Upper lobe of left lung (tissue), 6 donors: Measurements from ENCODE around the gene AKIRIN1. TPM values are rescaled to one million over a fixed set of nuclear protein-coding genes. Genes with fewer than 3 reads are reported as not detected.
"Not testable (repeated sequence)": the region's sequence is repeated elsewhere in the genome, so short reads cannot be mapped to it uniquely, and the experiment has no call there.

Source experiments
- ATAC-seq, 2 donors: fragments of 200-7000 bp; cut with Tn5 transposase; one replicate each; pipeline ENCODE4 v1.9.1; 2022; ENCODE audit warnings: mild to moderate bottlenecking in 2 of 2, moderate library complexity in 2 of 2; ENCODE audit not compliant: low FRiP score in 2 of 2
- DNase-seq, 2 donors: peaks; one replicate each; pipeline ENCODE4 v3.0.0-alpha.2; 2019 to 2020
- H3K27ac ChIP-seq, 4 donors: fragments of 200-600 bp; sonication (generic); one replicate each; pipeline ENCODE4 v1.5.1; 2016 to 2019
- H3K27me3 ChIP-seq, 4 donors: fragments of 200-600 bp; sonication (generic); one replicate each; pipeline ENCODE4 v1.5.1; 2017 to 2019
- H3K36me3 ChIP-seq, 4 donors: fragments of 200-600 bp; sonication (generic); one replicate each; pipeline ENCODE4 v1.5.1; 2016 to 2019
- H3K4me1 ChIP-seq, 4 donors: fragments of 200-600 bp; sonication (generic); one replicate each; pipeline ENCODE4 v1.5.1; 2018 to 2019
- H3K4me3 ChIP-seq, 4 donors: fragments of 200-600 bp; sonication (generic); one replicate each; pipeline ENCODE4 v1.5.1; 2017 to 2019; ENCODE audit warnings: mild to moderate bottlenecking in 2 of 4, moderate library complexity in 1 of 4
- H3K9me3 ChIP-seq, 4 donors: fragments of 200-600 bp; sonication (generic); one replicate each; pipeline ENCODE4 v1.5.1; 2018 to 2019
- CTCF ChIP-seq, 6 experiments: fragments of 450-650 bp in 4 of 6; fragments of 200-600 bp in 2 of 6; sonication (generic) in 2 of 6; IDR thresholded peaks; one replicate each; pipeline ENCODE4 v1.5.1; 2016 to 2019; ENCODE audit warnings: antibody characterized with exemption in 6 of 6
- EP300 ChIP-seq, 4 donors: sonication (generic); formaldehyde crosslinking; IDR thresholded peaks; one replicate each; pipeline ENCODE4 v1.5.1; 2017; ENCODE audit warnings: antibody characterized with exemption in 4 of 4, control low read depth in 2 of 4
- POLR2A ChIP-seq, 4 donors: fragments of 450-650 bp; IDR thresholded peaks; one replicate each; pipeline ENCODE4 v1.5.1; 2016 to 2017; ENCODE audit warnings: antibody characterized with exemption in 4 of 4, mild to moderate bottlenecking in 2 of 4
- POLR2AphosphoS5 ChIP-seq, 2 donors: sonication (generic); formaldehyde crosslinking; IDR thresholded peaks; one replicate each; pipeline ENCODE4 v1.5.1; 2017; ENCODE audit warnings: antibody characterized with exemption in 2 of 2
- WGBS, 2 donors: methylation state at CpG; one replicate each; pipeline ENCODE4 v1.1.5; 2017 to 2018; 5-methylcytosine and 5-hydroxymethylcytosine counted together
- small RNA-seq, 4 donors: library from RNA; depleted of rRNA; stranded (forward); fragments of <200 nt; gene quantifications; one replicate each; pipeline ENCODE3, GENCODE V24; 2016
- total RNA-seq, 6 donors: library from RNA; depleted of rRNA in 4 of 6; stranded (reverse); fragments of >200 nt in 4 of 6; gene quantifications; one replicate each; pipeline versions ENCODE4 v1.1.0 to v1.2.1, GENCODE V29; 2016 to 2021
- donor health status: DM: no; HTN: no; CAD: no; lungs with moderate emphysema.
- donor health status: DM: no; HTN: yes; CAD: no; lungs with severe emphysema.

The AKIRIN1 gene
- total RNA-seq, 6 donors from 2014 or later, result 10.5 to 50.6 (median 37.8) TPM

GRCh38 chr1:39050001-39050400 is 58.9 kb downstream of the AKIRIN1 start:
- no peaks in the 10 kb centered on the region for H3K4me1 ChIP-seq
- 94 to 98% methylated on average over 4 of the region's 4 CpGs for WGBS, 2 donors
- H3K9me3 ChIP-seq, result no peaks in the 10 kb centered on the region
- ATAC-seq (no peak), DNase-seq (no peak)
- H3K36me3 ChIP-seq, result peaks cover 0 to 10% (median 0%) of the 10 kb centered on the region in 4 donors
- H3K4me3 ChIP-seq, result no peak overlapping the region
- no peak overlapping the region for H3K27ac ChIP-seq
- TF ChIP-seq POLR2AphosphoS5 (IDR thresholded peaks at IDR 0.05), result no peak
- no peak for TF ChIP-seq POLR2A (IDR thresholded peaks at IDR 0.05)
- no peak for TF ChIP-seq CTCF (IDR thresholded peaks at IDR 0.05)
- no peak for TF ChIP-seq EP300 (IDR thresholded peaks at IDR 0.05)
- H3K27me3 ChIP-seq, result no peaks in the 10 kb centered on the region

- not testable (repeated sequence) for H3K4me1 ChIP-seq, H3K4me3 ChIP-seq, H3K27ac ChIP-seq, H3K9me3 ChIP-seq, H3K27me3 ChIP-seq, ATAC-seq, DNase-seq
- 94% methylated on average over 11 of the region's 11 CpGs for WGBS, 2 donors
- H3K36me3 ChIP-seq, result peaks cover 0 to 10% (median 0%) of the 10 kb centered on the region in 4 donors
Measured at GRCh38 chr1:39051193-39051850, 60.2 kb downstream of the AKIRIN1 start.

GRCh38 chr1:39051956-39052355 is 60.9 kb downstream of the AKIRIN1 start:
- Histone ChIP-seq H3K36me3 (peaks cover 0 to 6% (median 0%) of the 10 kb centered on the region in 4 donors), H3K4me3 (no peak overlapping the region), H3K27ac (no peak overlapping the region), H3K27me3 (no peaks in the 10 kb centered on the region), H3K9me3 (no peaks in the 10 kb centered on the region), H3K4me1 (no peaks in the 10 kb centered on the region)
- 91 to 96% methylated on average over 4 of the region's 4 CpGs for WGBS, 2 donors
- ATAC-seq, result no peak
- DNase-seq, result no peak
- TF ChIP-seq POLR2A (IDR thresholded peaks at IDR 0.05) (no peak), EP300 (IDR thresholded peaks at IDR 0.05) (no peak), POLR2AphosphoS5 (IDR thresholded peaks at IDR 0.05) (no peak), CTCF (IDR thresholded peaks at IDR 0.05) (no peak)

GRCh38 chr1:39055213-39055710 is 64.2 kb downstream of the AKIRIN1 start:
- not testable (repeated sequence) for H3K4me3 ChIP-seq, ATAC-seq, H3K9me3 ChIP-seq, DNase-seq, H3K27ac ChIP-seq, H3K4me1 ChIP-seq, H3K36me3 ChIP-seq, H3K27me3 ChIP-seq
- WGBS, 2 donors, result 95% methylated on average over 8 of the region's 8 CpGs

Small RNAs within 50 kb of the gene (small RNA-seq; reads per million reads assigned to genes)
- 0 reads per million in 4 donors for gene RF00019

Other genes starting within 250 kb of the AKIRIN1 start
- 10 to 100 TPM in 5 of 6 donors, 1 to 10 TPM in 1; 9.0 to 30.8 (median 24.9) TPM for gene RRAGC, start 131.5 kb upstream of the AKIRIN1 start, total RNA-seq
- 10 to 100 TPM in 4 of 6 donors, 1 to 10 TPM in 2; 2.8 to 23.7 (median 12.9) TPM for gene MYCBP, start 117.9 kb upstream of the AKIRIN1 start, total RNA-seq
- gene GJA9, start 109.7 kb upstream of the AKIRIN1 start, total RNA-seq, result not detected
- 1 to 10 TPM in 5 of 6 donors, under 1 TPM in 1; 0.43 to 7.8 (median 2.2) TPM for gene RHBDL2, start 49.4 kb upstream of the AKIRIN1 start, total RNA-seq
- 100 to 1,000 TPM; 108 to 250 (median 166) TPM for gene NDUFS5, start 35.1 kb downstream of the AKIRIN1 start, total RNA-seq
- gene MACF1, start 213.4 kb downstream of the AKIRIN1 start, total RNA-seq, result 1,000 to 10,000 TPM in 1 of 6 donors, 100 to 1,000 TPM in 5; 359 to 1,160 (median 531) TPM